Measurements from ENCODE around the gene USH2A.
A peak's percentile ranks its signal among the peaks of the same experiment; 100 is the strongest.

Gene USH2A

DNA sequence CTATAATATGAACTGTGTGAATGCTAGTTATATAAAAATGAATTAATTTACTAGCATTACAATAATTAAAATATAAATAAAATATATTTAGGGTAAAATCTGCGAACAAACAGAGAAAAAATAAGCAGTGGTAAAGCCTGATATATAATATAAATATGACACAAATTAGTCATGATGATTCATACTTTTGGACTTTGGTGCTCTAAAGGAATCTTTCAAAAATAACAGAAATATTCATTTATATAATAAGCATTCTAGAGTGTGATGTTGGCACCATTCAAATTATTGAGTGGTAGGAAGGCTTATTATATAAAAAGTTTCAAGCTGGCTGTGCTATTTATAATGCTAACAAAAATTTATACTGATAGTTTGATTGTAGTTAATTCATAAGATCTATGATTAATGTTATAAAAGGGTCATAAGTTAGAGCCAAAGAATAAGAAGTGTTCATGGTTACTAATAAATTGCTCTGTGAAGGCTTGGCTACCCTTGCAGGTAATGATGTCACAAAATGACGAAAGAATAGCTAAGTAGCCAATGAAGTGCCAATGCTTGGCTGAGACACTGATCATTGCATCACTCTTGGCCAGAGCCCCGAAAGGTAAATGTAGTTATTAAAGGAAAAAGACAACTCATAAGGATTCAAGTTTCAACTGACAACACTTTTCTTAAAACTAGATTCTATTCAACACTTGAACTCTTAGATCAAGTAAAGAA is 108.7 kb downstream of the USH2A start:
- no peak for DNase-seq (ENCODE audit: low read depth)
- TF ChIP-seq, protein P1, sequence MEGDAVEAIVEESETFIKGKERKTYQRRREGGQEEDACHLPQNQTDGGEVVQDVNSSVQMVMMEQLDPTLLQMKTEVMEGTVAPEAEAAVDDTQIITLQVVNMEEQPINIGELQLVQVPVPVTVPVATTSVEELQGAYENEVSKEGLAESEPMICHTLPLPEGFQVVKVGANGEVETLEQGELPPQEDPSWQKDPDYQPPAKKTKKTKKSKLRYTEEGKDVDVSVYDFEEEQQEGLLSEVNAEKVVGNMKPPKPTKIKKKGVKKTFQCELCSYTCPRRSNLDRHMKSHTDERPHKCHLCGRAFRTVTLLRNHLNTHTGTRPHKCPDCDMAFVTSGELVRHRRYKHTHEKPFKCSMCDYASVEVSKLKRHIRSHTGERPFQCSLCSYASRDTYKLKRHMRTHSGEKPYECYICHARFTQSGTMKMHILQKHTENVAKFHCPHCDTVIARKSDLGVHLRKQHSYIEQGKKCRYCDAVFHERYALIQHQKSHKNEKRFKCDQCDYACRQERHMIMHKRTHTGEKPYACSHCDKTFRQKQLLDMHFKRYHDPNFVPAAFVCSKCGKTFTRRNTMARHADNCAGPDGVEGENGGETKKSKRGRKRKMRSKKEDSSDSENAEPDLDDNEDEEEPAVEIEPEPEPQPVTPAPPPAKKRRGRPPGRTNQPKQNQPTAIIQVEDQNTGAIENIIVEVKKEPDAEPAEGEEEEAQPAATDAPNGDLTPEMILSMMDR (IDR thresholded peaks at IDR 0.05; ENCODE audit: low read depth, low read length, missing control alignments), result no peak
- in situ Hi-C loops (cut with HindIII; ENCODE audit: low sequenced_read_pairs), result no loop called here
- H3K4me3 ChIP-seq (ENCODE audit: low read depth, low read length), result no peak overlapping the region

DNA sequence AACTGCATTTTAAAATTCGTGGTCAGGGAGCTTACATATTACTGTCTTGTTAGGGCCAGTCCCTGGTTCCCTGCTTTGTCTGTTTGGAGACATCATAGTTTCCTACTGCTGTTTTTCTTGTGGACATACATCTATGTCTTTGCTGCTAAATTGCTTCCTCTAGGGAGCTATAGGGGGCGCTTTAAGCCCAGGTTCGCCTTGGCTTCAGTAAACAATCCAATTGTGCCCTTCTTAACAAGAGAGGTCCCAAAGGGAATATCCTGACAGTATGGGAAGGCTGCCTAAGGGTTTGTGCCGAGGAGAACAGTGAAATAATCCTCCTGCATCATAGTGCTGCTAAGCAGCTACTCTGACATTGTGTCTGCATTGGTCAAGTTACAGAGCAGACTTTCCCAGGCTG is 112.5 kb downstream of the USH2A start:
- TF ChIP-seq, protein P1 (IDR thresholded peaks at IDR 0.05; ENCODE audit: low read depth, low read length, missing control alignments), result peak; percentile 63
- in situ Hi-C loops (cut with HindIII; ENCODE audit: low sequenced_read_pairs), result no loop called here
- H3K4me3 ChIP-seq (ENCODE audit: low read depth, low read length), result no peak overlapping the region
- DNase-seq (ENCODE audit: low read depth), result no peak

DNA sequence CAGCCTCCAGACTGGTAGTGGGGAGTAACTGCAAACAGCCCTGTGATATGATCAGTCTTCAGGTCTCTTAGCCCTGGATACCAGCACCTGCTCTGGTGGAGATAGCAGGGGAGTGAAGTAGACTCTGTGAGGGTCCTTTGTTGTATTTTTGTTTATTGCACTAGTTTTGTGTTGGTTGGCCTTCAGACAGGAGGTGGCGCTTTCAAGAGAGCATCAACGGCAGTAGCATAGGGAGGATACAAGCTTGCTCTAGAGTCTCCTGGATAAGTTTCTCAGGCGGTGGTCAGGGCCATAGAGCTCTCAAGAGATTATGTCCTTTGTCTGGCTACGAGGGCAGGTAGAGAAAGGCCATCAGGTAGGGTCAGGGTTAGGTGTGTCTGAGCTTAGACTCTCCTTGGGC is 116.4 kb downstream of the USH2A start:
- in situ Hi-C loops (cut with HindIII; ENCODE audit: low sequenced_read_pairs), result no loop called here
- DNase-seq (ENCODE audit: low read depth), result no peak
- TF ChIP-seq, protein P1 (IDR thresholded peaks at IDR 0.05; ENCODE audit: low read depth, low read length, missing control alignments), result no peak
- no peak overlapping the region for H3K4me3 ChIP-seq (ENCODE audit: low read depth, low read length)

DNA sequence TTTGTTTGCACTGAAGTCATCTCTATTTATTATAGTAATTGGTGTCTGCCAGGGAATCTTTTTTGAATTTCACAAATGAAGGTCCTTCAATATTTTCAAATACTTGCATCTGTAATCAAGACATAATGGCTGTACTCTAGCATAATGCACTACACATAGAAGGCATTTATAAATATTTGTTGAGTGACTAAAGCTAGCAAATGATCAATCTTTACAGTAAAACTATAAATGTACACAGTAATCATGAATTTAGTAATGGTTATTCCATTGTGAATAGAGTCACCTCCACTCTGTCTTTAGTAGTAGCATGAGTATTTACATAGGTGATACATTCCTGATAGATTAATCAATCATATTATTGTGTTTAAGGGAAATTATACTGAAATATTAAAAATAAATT is 119.6 kb downstream of the USH2A start:
- TF ChIP-seq, protein P1 (IDR thresholded peaks at IDR 0.05; ENCODE audit: low read depth, low read length, missing control alignments), result no peak
- no peak overlapping the region for H3K4me3 ChIP-seq (ENCODE audit: low read depth, low read length)
- no peak for DNase-seq (ENCODE audit: low read depth)
- in situ Hi-C loops (cut with HindIII; ENCODE audit: low sequenced_read_pairs), result no loop called here

DNA sequence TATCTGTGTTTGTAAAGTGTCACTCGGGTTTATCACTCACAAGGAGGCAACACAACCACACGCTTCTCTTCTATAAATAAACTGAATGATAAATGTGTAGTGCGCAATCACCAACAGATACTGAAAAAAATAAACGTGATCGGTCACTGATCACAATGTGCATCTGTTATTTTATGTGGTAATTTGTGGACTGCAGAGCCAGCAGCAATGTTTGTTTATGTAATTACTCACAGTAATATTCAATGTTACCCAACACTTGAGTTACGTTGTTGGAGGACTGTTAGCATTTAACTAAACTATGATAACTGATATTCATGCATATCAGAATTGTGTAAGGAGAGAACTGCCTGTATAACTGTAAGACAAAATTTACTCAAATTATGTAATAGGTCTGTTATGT is 129.6 kb downstream of the USH2A start:
- DNase-seq (ENCODE audit: low read depth), result no peak
- H3K4me3 ChIP-seq (ENCODE audit: low read depth, low read length), result no peak overlapping the region
- in situ Hi-C loops (cut with HindIII; ENCODE audit: low sequenced_read_pairs), result no loop called here
- TF ChIP-seq, protein P1 (IDR thresholded peaks at IDR 0.05; ENCODE audit: low read depth, low read length, missing control alignments), result no peak

DNA sequence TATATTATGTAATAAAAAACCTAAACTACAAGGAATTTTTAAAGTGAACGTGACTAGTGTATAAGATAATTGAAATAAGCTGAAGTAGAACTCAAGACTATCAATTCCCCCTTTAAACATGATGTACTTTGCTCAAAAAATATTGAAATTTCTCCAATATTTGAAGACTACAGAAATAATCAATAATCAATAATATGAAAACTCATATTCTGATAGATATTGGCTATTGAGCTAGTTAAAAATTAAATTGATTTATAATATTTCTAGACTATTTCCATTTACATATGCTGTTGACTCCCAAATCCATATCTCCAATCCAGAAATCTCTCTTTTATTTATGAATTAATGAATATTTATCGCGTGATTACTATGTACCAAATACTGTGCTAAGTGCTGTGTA is 133.2 kb downstream of the USH2A start:
- DNase-seq (ENCODE audit: low read depth), result no peak
- TF ChIP-seq, protein P1 (IDR thresholded peaks at IDR 0.05; ENCODE audit: low read depth, low read length, missing control alignments), result no peak
- in situ Hi-C loops (cut with HindIII; ENCODE audit: low sequenced_read_pairs), result no loop called here
- no peak overlapping the region for H3K4me3 ChIP-seq (ENCODE audit: low read depth, low read length)
